Prostate gland (tissue), 2 donors: ENCODE results near the gene SPTBN5.

Source experiments
- POLR2AphosphoS5 ChIP-seq: sonication (generic); formaldehyde crosslinking; IDR thresholded peaks from one replicate; pipeline ENCODE4 v1.6.1; 2017; ENCODE audit warnings: antibody characterized with exemption
- TF ChIP-seq, protein P1 (sequence below), 4 experiments: fragments of 200-600 bp in 2 of 4; fragments of 450-650 bp in 2 of 4; sonication (generic) in 2 of 4; IDR thresholded peaks; 1 replicate in 3 of 4; 2 replicates in 1 of 4; pipeline ENCODE4 v1.5.1; 2016 to 2019; ENCODE audit warnings: antibody characterized with exemption in 4 of 4, mild to moderate bottlenecking in 2 of 4, moderate library complexity in 2 of 4

DNA sequence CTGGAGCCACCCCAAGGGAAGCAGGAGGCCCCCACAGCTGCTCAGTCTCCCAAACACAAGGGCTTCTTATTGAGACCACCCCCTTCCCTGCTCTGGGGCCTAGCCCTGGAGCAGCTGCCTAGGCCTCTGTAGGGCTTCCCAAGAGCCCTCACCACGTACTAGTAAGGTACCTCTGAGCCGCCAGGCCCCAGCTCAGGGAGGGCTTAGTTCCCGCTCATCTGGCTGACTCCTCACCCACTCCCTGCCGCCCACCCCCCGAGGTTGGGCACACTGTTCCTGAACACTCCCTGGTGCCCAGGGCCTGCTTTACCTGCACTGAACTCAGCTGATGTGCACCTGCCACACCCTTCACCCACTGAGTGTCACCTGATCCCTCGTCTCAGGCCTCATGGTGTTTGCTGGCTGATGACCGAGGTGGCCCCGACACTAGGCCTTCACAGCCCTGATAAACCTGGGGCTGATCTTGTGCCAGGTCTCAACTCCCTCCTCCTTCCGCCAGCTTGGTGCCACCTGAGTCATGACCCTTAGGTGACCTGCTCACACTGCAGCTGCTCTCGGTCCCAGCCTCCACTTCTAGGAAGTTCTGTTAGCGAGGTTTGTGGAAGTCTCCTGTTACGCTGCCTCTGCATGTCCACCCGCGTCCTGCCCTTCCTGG lies 18.0 kb upstream of the SPTBN5 start:
- TF ChIP-seq, protein P1, sequence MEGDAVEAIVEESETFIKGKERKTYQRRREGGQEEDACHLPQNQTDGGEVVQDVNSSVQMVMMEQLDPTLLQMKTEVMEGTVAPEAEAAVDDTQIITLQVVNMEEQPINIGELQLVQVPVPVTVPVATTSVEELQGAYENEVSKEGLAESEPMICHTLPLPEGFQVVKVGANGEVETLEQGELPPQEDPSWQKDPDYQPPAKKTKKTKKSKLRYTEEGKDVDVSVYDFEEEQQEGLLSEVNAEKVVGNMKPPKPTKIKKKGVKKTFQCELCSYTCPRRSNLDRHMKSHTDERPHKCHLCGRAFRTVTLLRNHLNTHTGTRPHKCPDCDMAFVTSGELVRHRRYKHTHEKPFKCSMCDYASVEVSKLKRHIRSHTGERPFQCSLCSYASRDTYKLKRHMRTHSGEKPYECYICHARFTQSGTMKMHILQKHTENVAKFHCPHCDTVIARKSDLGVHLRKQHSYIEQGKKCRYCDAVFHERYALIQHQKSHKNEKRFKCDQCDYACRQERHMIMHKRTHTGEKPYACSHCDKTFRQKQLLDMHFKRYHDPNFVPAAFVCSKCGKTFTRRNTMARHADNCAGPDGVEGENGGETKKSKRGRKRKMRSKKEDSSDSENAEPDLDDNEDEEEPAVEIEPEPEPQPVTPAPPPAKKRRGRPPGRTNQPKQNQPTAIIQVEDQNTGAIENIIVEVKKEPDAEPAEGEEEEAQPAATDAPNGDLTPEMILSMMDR (IDR thresholded peaks at IDR 0.05) = no peak
- TF ChIP-seq POLR2AphosphoS5 = no peak
